HEK293 (cell line): ENCODE measurements around the gene METTL1.

Experiments used
- EGR2 ChIP-seq: fragments of 450-650 bp; formaldehyde crosslinking; IDR thresholded peaks from 2 replicates; pipeline ENCODE4 v1.5.1; 2016; ENCODE audit warnings: low read depth, missing biosample characterization, missing genetic modification characterization
- FEZF1 ChIP-seq: fragments of 450-650 bp; formaldehyde crosslinking; IDR thresholded peaks from 2 replicates; pipeline ENCODE4 v1.5.1; 2016; ENCODE audit warnings: missing biosample characterization, missing genetic modification characterization
- KLF16 ChIP-seq: fragments of 450-650 bp; formaldehyde crosslinking; IDR thresholded peaks from 2 replicates; pipeline ENCODE4 v1.5.1; 2017; ENCODE audit warnings: missing biosample characterization, missing genetic modification characterization
- KLF17 ChIP-seq: fragments of 450-650 bp; formaldehyde crosslinking; IDR thresholded peaks from 2 replicates; pipeline ENCODE4 v1.5.1; 2016; ENCODE audit warnings: missing biosample characterization, missing genetic modification characterization
- MEIS1 ChIP-seq: sonication (generic); formaldehyde crosslinking; IDR thresholded peaks from 2 replicates; pipeline ENCODE4 v1.8.1; 2022; ENCODE audit warnings: missing genetic modification reagents, mild to moderate bottlenecking, borderline replicate concordance
- PRDM1 ChIP-seq: fragments of 450-650 bp; formaldehyde crosslinking; IDR thresholded peaks from 2 replicates; pipeline ENCODE4; 2016; ENCODE audit warnings: missing biosample characterization, missing genetic modification characterization
- PRDM10 ChIP-seq: fragments of 450-650 bp; formaldehyde crosslinking; IDR thresholded peaks from 2 replicates; pipeline ENCODE4 v1.5.1; 2016; ENCODE audit warnings: missing biosample characterization, missing genetic modification characterization
- REST ChIP-seq: fragments of 450-650 bp; formaldehyde crosslinking; IDR thresholded peaks from 2 replicates; pipeline ENCODE4 v1.5.1; 2016; ENCODE audit warnings: missing biosample characterization, missing genetic modification characterization
- ZBTB10 ChIP-seq: fragments of 450-650 bp; formaldehyde crosslinking; IDR thresholded peaks from 2 replicates; pipeline ENCODE4 v1.5.1; 2016; ENCODE audit warnings: missing biosample characterization, missing genetic modification characterization
- ZNF121 ChIP-seq: fragments of 450-650 bp; formaldehyde crosslinking; IDR thresholded peaks from 2 replicates; pipeline ENCODE4 v1.5.1; 2016; ENCODE audit warnings: missing biosample characterization, missing genetic modification characterization
- ZNF174 ChIP-seq: fragments of 450-650 bp; formaldehyde crosslinking; IDR thresholded peaks from 2 replicates; pipeline ENCODE4 v1.5.0; 2017; ENCODE audit warnings: missing biosample characterization, mild to moderate bottlenecking, missing genetic modification characterization
- ZNF266 ChIP-seq: fragments of 450-650 bp; formaldehyde crosslinking; IDR thresholded peaks from 2 replicates; pipeline ENCODE4 v1.5.1; 2016; ENCODE audit warnings: missing biosample characterization, missing genetic modification characterization, low read depth
- ZNF398 ChIP-seq: fragments of 450-650 bp; formaldehyde crosslinking; IDR thresholded peaks from 2 replicates; pipeline ENCODE4 v1.5.1; 2017; ENCODE audit warnings: missing biosample characterization, missing genetic modification characterization
- ZNF626 ChIP-seq: fragments of 450-650 bp; sonication (Bioruptor Pico); formaldehyde crosslinking; IDR thresholded peaks from 2 replicates; pipeline ENCODE4 v1.5.1; 2018; ENCODE audit warnings: missing biosample characterization, missing genetic modification characterization, inconsistent platforms
- ZNF639 ChIP-seq: fragments of 450-650 bp; formaldehyde crosslinking; IDR thresholded peaks from 2 replicates; pipeline ENCODE4 v1.5.1; 2016; ENCODE audit warnings: missing biosample characterization, missing genetic modification characterization
- TF ChIP-seq, protein P1 (sequence below): fragments of 450-650 bp; formaldehyde crosslinking; optimal IDR thresholded peaks from 2 replicates; pipeline ENCODE3; 2016; ENCODE audit warnings: missing biosample characterization, mild to moderate bottlenecking, missing genetic modification characterization
- TF ChIP-seq, protein P2 (sequence below): fragments of 450-650 bp; formaldehyde crosslinking; IDR thresholded peaks from 2 replicates; pipeline ENCODE4 v1.5.1; 2016; ENCODE audit warnings: missing biosample characterization, missing genetic modification characterization

Gene METTL1

GRCh38 chr12:57735952-57736740, 35.8 kb downstream of the METTL1 start (continued):
- TF ChIP-seq, protein P1, sequence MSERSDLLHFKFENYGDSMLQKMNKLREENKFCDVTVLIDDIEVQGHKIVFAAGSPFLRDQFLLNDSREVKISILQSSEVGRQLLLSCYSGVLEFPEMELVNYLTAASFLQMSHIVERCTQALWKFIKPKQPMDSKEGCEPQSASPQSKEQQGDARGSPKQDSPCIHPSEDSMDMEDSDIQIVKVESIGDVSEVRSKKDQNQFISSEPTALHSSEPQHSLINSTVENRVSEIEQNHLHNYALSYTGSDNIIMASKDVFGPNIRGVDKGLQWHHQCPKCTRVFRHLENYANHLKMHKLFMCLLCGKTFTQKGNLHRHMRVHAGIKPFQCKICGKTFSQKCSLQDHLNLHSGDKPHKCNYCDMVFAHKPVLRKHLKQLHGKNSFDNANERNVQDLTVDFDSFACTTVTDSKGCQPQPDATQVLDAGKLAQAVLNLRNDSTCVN (tag by site-specific recombination), result peak; percentile 62
- TF ChIP-seq EGR2 (tag by site-specific recombination), result peak; percentile 69
- no peak for TF ChIP-seq ZNF174 (tag by site-specific recombination)
- no peak; the same call in 1 of the 2 replicates for TF ChIP-seq PRDM1
- TF ChIP-seq REST, result no peak
- no peak for TF ChIP-seq ZNF266
- TF ChIP-seq, protein P2, sequence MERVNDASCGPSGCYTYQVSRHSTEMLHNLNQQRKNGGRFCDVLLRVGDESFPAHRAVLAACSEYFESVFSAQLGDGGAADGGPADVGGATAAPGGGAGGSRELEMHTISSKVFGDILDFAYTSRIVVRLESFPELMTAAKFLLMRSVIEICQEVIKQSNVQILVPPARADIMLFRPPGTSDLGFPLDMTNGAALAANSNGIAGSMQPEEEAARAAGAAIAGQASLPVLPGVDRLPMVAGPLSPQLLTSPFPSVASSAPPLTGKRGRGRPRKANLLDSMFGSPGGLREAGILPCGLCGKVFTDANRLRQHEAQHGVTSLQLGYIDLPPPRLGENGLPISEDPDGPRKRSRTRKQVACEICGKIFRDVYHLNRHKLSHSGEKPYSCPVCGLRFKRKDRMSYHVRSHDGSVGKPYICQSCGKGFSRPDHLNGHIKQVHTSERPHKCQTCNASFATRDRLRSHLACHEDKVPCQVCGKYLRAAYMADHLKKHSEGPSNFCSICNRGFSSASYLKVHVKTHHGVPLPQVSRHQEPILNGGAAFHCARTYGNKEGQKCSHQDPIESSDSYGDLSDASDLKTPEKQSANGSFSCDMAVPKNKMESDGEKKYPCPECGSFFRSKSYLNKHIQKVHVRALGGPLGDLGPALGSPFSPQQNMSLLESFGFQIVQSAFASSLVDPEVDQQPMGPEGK (tag by site-specific recombination), result peak; percentile 88
- 0 out of 2 replicates have a peak, but pooled peaks have one; percentile 46 for TF ChIP-seq KLF16 (tag by site-specific recombination)
- TF ChIP-seq PRDM10 (tag by site-specific recombination), result peak; percentile 74
- TF ChIP-seq FEZF1 (tag by site-specific recombination), result no peak
- TF ChIP-seq KLF17 (tag by site-specific recombination), result 0 out of 2 replicates have a peak, but pooled peaks have one; percentile 36
- TF ChIP-seq ZBTB10 (tag by site-specific recombination), result 0 out of 2 replicates have a peak, but pooled peaks have one; percentile 24
- TF ChIP-seq ZNF398 (tag by site-specific recombination), result peak; percentile 92
- TF ChIP-seq MEIS1 (CRISPR knock-in tag), result no peak
- TF ChIP-seq ZNF639 (tag by site-specific recombination), result no peak
- TF ChIP-seq ZNF626 (tag by site-specific recombination), result no peak
- TF ChIP-seq ZNF121, result no peak
